Activated effector memory CD4-positive, alpha-beta T cell treated with anti-CD3 and anti-CD28 coated beads, Interleukin-2, amount 50 U/mL, for 16 hours (primary cell): ENCODE measurements around the gene TLR9.

Experiments
- DNase-seq: peaks from one replicate; pipeline ENCODE4 v3.0.0-alpha.2; 2020

TLR9 gene, protein sequence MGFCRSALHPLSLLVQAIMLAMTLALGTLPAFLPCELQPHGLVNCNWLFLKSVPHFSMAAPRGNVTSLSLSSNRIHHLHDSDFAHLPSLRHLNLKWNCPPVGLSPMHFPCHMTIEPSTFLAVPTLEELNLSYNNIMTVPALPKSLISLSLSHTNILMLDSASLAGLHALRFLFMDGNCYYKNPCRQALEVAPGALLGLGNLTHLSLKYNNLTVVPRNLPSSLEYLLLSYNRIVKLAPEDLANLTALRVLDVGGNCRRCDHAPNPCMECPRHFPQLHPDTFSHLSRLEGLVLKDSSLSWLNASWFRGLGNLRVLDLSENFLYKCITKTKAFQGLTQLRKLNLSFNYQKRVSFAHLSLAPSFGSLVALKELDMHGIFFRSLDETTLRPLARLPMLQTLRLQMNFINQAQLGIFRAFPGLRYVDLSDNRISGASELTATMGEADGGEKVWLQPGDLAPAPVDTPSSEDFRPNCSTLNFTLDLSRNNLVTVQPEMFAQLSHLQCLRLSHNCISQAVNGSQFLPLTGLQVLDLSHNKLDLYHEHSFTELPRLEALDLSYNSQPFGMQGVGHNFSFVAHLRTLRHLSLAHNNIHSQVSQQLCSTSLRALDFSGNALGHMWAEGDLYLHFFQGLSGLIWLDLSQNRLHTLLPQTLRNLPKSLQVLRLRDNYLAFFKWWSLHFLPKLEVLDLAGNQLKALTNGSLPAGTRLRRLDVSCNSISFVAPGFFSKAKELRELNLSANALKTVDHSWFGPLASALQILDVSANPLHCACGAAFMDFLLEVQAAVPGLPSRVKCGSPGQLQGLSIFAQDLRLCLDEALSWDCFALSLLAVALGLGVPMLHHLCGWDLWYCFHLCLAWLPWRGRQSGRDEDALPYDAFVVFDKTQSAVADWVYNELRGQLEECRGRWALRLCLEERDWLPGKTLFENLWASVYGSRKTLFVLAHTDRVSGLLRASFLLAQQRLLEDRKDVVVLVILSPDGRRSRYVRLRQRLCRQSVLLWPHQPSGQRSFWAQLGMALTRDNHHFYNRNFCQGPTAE

GRCh38 chr3:52225452-52226228 lies at the start of gene TLR9:
TSS of gene TLR9 (minus strand) at chr3:52225645. CDS start at chr3:52225529, 116 bp downstream.
- peak; percentile 64 for DNase-seq

- peak; percentile 55 for DNase-seq
Observed at GRCh38 chr3:52274781-52275180, 49.3 kb upstream of the TLR9 start.

DNA sequence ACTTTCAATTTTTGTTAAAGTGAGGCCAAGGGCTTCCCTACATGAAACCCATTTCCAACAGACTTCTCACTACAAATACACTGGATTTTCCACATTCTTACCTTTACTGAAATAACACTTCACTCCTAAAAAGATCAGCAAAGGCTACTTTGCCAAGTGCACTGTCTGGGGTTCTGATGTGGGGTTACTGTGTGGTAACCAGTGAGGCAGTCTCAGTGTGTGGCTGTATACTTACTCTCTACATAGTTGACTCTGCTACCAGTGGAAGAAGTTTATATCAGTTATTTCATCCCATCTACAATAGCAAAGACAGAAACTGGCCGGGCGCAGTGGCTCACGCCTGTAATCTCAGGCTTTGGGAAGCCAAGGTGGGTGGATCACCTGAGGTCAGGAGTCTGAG lies 47.4 kb upstream of the TLR9 start:
- DNase-seq: peak; percentile 58

- DNase-seq: peak; percentile 58
Observed at GRCh38 chr3:52272172-52272571, 46.7 kb upstream of the TLR9 start.

- no peak for DNase-seq
Observed at GRCh38 chr3:52270252-52270754, 44.9 kb upstream of the TLR9 start.

DNA sequence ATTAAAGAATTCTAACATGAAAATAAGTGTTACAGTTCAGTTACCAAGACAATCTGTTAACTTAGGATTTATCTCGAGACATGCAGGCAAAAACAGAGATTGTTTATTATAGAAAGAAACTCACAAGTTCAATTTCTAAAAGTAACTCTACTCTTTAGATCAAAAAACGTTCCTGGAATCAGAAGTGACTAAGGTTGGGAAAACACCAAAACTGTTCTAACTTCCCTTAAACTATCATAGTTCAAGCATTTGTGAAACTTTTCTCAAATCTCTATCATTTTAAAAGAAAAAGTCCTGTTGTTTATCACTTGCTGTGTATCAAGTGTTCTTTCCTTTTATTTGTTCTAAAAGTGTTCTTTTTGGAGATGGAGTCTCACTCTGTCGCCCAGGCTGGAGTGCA lies 44.3 kb upstream of the TLR9 start:
- no peak for DNase-seq

GRCh38 chr3:52268036-52268435 lies 42.6 kb upstream of the TLR9 start:
- peak; percentile 82 for DNase-seq

DNA sequence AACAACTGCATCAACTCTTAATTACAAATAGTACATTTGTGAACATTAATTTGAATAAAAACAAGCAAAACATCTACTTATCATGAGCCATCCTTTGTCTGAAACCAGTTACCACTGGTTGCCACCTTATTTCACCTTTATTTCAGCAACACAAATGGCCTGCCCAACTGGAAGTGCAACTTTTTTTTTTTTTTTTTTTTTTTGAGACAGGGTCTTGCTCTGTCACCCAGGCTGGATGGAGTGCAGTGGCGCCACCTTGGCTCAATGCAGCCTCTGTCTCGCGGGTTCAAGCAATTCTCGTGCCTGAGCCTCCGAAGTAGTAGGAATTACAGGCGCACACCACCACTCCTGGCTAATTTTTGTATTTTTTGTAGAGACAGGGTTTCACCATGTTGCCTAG lies 39.9 kb upstream of the TLR9 start:
- DNase-seq: no peak

- no peak for DNase-seq
Observed at GRCh38 chr3:52262447-52262846, 37.0 kb upstream of the TLR9 start.

DNA sequence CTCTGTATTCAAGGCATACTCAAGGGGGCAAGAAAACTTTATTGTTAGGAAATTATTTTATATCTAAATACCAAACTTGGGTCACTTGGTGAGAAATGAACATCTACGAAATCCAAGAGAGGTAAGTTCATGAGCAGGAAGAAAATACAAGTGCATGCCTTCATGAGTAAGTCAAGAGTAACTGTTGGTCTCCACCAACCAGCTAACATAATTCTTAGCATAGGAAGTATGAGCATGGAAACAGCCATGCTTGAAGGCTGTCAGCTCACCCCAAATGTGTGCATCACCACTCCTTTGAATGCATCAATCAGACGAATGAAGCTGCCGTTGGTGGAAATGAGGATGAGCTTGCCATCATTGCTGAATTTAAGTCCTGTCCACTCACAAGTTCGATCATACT lies 34.0 kb upstream of the TLR9 start:
- no peak for DNase-seq

DNA sequence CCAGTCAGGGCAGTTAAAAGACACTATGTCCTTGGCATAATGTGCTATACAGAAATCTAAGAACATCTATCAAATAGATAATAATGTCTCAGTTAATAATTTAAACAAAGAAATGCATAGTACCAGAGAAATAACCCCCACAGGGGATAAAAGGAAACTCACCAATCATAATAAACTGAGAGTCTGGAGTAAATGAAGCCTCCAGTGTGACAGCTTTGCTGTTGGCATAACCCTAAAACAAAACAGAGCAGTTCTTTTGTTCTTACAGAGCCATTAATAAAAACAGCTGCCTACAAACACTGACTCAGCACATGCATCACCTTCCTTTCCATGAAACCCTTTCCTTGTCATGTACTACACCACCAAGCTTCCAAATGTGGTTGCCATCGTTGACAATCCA lies 33.6 kb upstream of the TLR9 start:
- DNase-seq: no peak

GRCh38 chr3:52257911-52258310 lies 32.5 kb upstream of the TLR9 start:
- DNase-seq: no peak

GRCh38 chr3:52256622-52257021 lies 31.2 kb upstream of the TLR9 start:
- no peak for DNase-seq

DNA sequence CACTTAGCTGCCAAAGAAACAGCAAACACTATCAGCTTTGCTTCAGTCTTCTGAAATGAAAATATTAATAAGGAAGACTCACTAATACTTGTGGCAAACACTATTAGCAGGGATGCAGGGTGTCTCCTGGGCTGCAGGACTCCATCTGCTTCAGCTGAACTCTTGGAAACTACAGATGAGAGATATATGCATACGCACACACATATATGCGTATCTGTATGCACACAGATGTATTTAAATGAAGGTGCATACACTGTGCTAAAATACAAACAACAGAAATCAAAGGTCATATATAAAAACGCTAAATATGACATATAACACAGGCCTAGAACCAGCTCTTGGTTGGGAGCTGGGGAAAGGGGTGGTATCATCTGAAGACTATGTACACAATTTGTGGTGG lies 30.7 kb upstream of the TLR9 start:
- no peak for DNase-seq

- no peak for DNase-seq
Observed at GRCh38 chr3:52254608-52255007, 29.2 kb upstream of the TLR9 start.

DNA sequence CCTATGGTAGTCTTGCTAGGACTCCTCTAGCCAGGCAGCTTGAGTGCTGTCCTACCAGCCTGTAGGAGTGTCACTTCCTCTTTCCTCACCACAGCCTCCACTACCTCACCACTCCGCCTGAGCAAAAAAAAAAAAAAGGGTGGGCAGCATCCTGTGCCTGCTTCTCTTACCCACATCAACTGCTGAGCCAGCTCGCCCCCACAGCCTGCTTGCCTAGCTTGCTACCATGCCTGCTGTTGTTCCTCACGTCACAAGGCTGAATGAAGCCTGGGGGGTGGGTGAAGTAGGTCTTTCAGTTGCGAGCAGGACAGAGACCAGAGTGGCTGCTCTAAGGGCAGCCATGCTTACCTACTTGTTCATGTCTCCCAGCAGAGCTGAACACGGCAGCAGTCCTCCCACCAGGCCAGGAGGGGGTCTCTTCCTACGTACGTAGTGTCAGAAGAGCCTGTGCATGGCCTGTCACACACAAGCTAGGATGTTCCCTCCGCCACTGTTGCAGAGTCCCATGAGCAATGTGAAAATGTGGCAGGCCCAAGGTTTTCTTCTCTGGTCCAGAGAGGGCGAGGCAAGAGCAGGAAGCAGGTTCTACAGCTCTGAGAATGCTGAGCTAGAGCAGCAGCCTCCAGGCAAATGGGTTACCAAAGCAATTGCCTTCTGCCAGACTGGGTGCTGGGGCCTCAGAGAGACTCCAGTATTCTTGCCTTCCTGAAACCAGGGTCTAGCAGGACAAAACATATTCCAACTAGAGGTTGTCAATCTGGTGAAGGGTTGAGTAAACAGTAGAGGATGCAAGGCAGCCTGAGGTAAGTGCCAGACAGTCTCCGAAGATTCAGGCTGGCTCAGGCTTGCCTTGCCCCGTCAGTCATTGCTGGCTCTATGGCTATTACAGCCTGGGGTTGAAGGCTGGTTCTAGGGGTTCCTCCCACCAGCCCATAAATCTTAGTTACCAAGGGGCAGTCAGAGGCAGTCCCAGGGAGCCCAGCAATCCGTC lies 28.2 kb upstream of the TLR9 start:
- DNase-seq: peak; percentile 93

DNA sequence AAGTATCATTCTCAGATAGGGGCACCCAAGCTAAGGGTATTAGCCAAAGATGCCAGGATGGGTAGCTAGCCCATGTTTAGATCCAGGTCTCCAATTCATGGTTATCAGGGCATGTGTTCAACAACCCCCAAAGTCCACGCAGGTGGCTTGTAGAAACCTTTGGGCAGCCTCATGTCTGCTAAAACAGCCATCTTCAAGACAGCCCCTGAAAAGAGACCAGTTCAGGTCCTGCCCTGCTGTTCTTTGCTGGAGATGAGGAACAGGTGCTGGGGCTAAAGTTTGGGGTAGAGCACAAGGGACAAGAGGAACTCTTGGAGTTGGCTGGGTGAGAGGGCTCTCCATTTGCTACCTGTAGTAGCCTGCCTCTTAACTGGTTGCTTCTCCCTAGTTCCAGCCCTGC lies 24.7 kb upstream of the TLR9 start:
- DNase-seq: peak; percentile 55

GRCh38 chr3:52249683-52250082 lies 24.2 kb upstream of the TLR9 start:
- DNase-seq: no peak

DNA sequence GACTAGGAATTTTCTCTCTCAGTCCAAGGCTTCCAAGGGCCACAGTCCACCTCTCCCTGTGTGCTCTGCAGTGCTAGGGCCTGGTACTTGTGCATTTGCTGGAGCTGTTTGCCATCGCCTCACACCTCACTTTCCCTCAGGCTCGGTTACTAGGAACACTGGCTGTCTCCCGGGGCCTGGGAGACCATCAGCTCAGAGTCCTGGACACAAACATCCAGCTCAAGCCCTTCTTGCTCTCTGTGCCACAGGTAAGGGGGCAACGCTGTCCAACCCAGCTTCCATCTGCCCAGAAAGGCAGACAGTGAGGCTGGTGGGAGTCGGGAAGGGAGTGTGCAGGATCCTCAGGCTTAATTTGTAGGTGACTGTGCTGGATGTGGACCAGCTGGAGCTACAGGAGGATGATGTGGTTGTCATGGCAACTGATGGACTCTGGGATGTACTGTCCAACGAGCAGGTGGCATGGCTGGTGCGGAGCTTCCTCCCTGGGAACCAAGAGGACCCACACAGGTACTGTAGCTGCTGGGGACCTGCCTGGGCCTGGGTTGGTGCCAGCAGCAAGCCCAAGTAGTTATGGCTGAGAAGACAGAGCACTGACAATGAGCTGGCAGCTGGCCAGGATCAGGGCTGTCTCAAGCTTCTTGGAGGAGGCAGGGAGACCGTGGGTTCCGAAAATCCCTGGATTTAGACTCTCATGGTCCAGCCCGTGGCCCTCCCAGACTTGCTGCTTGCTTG lies 23.5 kb upstream of the TLR9 start:
- peak; percentile 68 for DNase-seq

GRCh38 chr3:52248165-52248541 lies 22.7 kb upstream of the TLR9 start:
- DNase-seq: peak; percentile 62
